Measurements from ENCODE around the gene KASH5.

Gene KASH5

DNA sequence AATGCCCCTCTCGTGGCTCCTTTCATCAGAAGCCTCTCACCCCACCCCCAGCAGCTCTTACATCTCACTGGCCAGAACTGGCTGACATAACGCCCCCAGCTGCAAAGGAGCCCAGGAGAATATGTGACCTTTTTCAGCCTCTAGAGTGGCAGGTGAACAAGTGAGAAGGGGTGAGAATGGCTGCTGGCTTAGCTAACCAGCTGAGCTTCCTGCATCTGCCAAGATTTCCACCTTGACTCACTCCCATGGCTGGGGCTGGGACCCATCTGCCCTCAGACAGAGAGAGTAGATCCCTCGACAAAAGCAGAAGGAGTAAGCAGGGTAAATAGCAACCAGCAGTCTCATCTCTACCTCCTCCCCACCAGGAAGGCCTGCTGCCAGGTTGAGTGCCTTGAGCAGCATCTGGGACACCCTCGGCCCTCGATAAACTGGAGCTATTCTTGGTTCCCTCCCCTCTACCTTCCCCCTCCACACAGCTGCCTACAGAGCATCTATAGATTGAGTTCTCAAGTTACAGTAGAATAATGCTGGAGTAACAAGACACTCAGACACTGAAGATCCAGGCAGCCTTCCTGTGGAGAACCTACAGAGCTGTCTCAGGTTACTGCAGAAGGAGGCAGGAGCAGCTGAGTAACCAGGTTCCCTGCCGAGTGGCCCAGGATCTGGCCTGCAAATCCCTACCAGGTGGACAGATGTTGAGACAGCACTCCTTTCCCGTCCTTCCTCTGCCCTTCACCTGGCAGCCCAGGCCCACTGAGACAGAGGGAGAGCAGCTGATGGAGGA lies 15.5 kb downstream of the KASH5 start (continued):
- TF ChIP-seq, protein P1, sequence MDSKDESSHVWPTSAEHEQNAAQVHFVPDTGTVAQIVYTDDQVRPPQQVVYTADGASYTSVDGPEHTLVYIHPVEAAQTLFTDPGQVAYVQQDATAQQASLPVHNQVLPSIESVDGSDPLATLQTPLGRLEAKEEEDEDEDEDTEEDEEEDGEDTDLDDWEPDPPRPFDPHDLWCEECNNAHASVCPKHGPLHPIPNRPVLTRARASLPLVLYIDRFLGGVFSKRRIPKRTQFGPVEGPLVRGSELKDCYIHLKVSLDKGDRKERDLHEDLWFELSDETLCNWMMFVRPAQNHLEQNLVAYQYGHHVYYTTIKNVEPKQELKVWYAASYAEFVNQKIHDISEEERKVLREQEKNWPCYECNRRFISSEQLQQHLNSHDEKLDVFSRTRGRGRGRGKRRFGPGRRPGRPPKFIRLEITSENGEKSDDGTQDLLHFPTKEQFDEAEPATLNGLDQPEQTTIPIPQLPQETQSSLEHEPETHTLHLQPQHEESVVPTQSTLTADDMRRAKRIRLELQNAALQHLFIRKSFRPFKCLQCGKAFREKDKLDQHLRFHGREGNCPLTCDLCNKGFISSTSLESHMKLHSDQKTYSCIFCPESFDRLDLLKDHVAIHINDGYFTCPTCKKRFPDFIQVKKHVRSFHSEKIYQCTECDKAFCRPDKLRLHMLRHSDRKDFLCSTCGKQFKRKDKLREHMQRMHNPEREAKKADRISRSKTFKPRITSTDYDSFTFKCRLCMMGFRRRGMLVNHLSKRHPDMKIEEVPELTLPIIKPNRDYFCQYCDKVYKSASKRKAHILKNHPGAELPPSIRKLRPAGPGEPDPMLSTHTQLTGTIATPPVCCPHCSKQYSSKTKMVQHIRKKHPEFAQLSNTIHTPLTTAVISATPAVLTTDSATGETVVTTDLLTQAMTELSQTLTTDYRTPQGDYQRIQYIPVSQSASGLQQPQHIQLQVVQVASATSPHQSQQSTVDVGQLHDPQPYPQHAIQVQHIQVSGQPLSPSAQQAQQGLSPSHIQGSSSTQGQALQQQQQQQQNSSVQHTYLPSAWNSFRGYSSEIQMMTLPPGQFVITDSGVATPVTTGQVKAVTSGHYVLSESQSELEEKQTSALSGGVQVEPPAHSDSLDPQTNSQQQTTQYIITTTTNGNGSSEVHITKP (tag by site-specific recombination; IDR thresholded peaks at IDR 0.05) = 0 out of 2 replicates have a peak, but pooled peaks have one; percentile 56
- TF ChIP-seq WT1 (tag by site-specific recombination; IDR thresholded peaks at IDR 0.05) (peak; percentile 55; the same call in 1 of the 2 replicates), ZNF394 (tag by site-specific recombination; IDR thresholded peaks at IDR 0.05; ENCODE audit: borderline replicate concordance) (peak; percentile 90), KLF8 (tag by site-specific recombination; IDR thresholded peaks at IDR 0.05) (peak; percentile 76), ZNF664 (tag by site-specific recombination; IDR thresholded peaks at IDR 0.05) (no peak), ZBTB1 (tag by site-specific recombination; IDR thresholded peaks at IDR 0.05) (no peak), ZFP69B (tag by site-specific recombination; IDR thresholded peaks at IDR 0.05) (0 out of 2 replicates have a peak, but pooled peaks have one; percentile 22), ZNF274 (IDR thresholded peaks at IDR 0.05; ENCODE audit: low read length) (no peak), ZNF274 (tag by site-specific recombination; IDR thresholded peaks at IDR 0.05; ENCODE audit: borderline replicate concordance) (no peak), SP3 (tag by site-specific recombination; IDR thresholded peaks at IDR 0.05) (peak; percentile 25; the same call in 1 of the 2 replicates), ZNF600 (tag by site-specific recombination; IDR thresholded peaks at IDR 0.05) (peak; percentile 96), ZBTB17 (tag by site-specific recombination; IDR thresholded peaks at IDR 0.05) (peak; percentile 99), ZNF2 (tag by site-specific recombination; IDR thresholded peaks at IDR 0.05) (peak; percentile 90), ZNF133 (tag by site-specific recombination; IDR thresholded peaks at IDR 0.05) (no peak), ZNF629 (tag by site-specific recombination; IDR thresholded peaks at IDR 0.05) (peak; percentile 51), ZXDB (tag by site-specific recombination; IDR thresholded peaks at IDR 0.05) (peak; percentile 65), ZNF558 (tag by site-specific recombination; IDR thresholded peaks at IDR 0.05) (0 out of 2 replicates have a peak, but pooled peaks have one; percentile 26), OSR2 (tag by site-specific recombination; IDR thresholded peaks at IDR 0.05) (peak; percentile 95), ZFHX2 (tag by site-specific recombination; conservative IDR thresholded peaks at IDR 0.05) (peak; percentile 55), ZNF114 (tag by site-specific recombination; IDR thresholded peaks at IDR 0.05) (no peak), ZNF223 (tag by site-specific recombination; IDR thresholded peaks at IDR 0.05) (peak; percentile 85), ZNF830 (tag by site-specific recombination; IDR thresholded peaks at IDR 0.05; ENCODE audit: low read depth) (no peak), MZF1 (tag by site-specific recombination; IDR thresholded peaks at IDR 0.05; ENCODE audit: borderline replicate concordance) (peak; percentile 88), TRIM28 (IDR thresholded peaks at IDR 0.05; ENCODE audit: borderline replicate concordance, low read length) (peak; percentile 97)
- TF ChIP-seq, protein P2, sequence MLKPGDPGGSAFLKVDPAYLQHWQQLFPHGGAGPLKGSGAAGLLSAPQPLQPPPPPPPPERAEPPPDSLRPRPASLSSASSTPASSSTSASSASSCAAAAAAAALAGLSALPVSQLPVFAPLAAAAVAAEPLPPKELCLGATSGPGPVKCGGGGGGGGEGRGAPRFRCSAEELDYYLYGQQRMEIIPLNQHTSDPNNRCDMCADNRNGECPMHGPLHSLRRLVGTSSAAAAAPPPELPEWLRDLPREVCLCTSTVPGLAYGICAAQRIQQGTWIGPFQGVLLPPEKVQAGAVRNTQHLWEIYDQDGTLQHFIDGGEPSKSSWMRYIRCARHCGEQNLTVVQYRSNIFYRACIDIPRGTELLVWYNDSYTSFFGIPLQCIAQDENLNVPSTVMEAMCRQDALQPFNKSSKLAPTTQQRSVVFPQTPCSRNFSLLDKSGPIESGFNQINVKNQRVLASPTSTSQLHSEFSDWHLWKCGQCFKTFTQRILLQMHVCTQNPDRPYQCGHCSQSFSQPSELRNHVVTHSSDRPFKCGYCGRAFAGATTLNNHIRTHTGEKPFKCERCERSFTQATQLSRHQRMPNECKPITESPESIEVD (tag by site-specific recombination; IDR thresholded peaks at IDR 0.05) = no peak
- TF ChIP-seq, protein P3, sequence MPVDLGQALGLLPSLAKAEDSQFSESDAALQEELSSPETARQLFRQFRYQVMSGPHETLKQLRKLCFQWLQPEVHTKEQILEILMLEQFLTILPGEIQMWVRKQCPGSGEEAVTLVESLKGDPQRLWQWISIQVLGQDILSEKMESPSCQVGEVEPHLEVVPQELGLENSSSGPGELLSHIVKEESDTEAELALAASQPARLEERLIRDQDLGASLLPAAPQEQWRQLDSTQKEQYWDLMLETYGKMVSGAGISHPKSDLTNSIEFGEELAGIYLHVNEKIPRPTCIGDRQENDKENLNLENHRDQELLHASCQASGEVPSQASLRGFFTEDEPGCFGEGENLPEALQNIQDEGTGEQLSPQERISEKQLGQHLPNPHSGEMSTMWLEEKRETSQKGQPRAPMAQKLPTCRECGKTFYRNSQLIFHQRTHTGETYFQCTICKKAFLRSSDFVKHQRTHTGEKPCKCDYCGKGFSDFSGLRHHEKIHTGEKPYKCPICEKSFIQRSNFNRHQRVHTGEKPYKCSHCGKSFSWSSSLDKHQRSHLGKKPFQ (tag by site-specific recombination; IDR thresholded peaks at IDR 0.05) = no peak
- TF ChIP-seq, protein P4, sequence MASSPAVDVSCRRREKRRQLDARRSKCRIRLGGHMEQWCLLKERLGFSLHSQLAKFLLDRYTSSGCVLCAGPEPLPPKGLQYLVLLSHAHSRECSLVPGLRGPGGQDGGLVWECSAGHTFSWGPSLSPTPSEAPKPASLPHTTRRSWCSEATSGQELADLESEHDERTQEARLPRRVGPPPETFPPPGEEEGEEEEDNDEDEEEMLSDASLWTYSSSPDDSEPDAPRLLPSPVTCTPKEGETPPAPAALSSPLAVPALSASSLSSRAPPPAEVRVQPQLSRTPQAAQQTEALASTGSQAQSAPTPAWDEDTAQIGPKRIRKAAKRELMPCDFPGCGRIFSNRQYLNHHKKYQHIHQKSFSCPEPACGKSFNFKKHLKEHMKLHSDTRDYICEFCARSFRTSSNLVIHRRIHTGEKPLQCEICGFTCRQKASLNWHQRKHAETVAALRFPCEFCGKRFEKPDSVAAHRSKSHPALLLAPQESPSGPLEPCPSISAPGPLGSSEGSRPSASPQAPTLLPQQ (tag by site-specific recombination; IDR thresholded peaks at IDR 0.05) = peak; percentile 64
- TF ChIP-seq, protein P5, sequence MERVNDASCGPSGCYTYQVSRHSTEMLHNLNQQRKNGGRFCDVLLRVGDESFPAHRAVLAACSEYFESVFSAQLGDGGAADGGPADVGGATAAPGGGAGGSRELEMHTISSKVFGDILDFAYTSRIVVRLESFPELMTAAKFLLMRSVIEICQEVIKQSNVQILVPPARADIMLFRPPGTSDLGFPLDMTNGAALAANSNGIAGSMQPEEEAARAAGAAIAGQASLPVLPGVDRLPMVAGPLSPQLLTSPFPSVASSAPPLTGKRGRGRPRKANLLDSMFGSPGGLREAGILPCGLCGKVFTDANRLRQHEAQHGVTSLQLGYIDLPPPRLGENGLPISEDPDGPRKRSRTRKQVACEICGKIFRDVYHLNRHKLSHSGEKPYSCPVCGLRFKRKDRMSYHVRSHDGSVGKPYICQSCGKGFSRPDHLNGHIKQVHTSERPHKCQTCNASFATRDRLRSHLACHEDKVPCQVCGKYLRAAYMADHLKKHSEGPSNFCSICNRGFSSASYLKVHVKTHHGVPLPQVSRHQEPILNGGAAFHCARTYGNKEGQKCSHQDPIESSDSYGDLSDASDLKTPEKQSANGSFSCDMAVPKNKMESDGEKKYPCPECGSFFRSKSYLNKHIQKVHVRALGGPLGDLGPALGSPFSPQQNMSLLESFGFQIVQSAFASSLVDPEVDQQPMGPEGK (tag by site-specific recombination; IDR thresholded peaks at IDR 0.05) = peak; percentile 85
- TF ChIP-seq, protein P6, sequence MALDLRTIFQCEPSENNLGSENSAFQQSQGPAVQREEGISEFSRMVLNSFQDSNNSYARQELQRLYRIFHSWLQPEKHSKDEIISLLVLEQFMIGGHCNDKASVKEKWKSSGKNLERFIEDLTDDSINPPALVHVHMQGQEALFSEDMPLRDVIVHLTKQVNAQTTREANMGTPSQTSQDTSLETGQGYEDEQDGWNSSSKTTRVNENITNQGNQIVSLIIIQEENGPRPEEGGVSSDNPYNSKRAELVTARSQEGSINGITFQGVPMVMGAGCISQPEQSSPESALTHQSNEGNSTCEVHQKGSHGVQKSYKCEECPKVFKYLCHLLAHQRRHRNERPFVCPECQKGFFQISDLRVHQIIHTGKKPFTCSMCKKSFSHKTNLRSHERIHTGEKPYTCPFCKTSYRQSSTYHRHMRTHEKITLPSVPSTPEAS (tag by site-specific recombination; IDR thresholded peaks at IDR 0.05) = no peak

All from HEK293 (cell line).